NCI-H446 treated with DMSO at 0.1 percent for 48 hours (cell line): ENCODE measurements around the gene SCGB1A1.
"Not testable (repeated sequence)": the region's sequence is repeated elsewhere in the genome, so short reads cannot be mapped to it uniquely, and the experiment has no call there.

Experiments
- DNase-seq: peaks from one replicate; lab custom pipeline; 2025; lab: John Stamatoyannopoulos, UW

Gene SCGB1A1

GRCh38 chr11:62418733-62419132 lies at the start of gene SCGB1A1:
Gene SCGB1A1, plus strand, starts transcription at chr11:62419033. Its CDS starts 63 bp downstream, at chr11:62419096.
- DNase-seq = no peak

GRCh38 chr11:62370743-62371440 lies 47.9 kb upstream of the SCGB1A1 start:
- no peak for DNase-seq

- no peak for DNase-seq
These were observed 46.0 kb upstream of the SCGB1A1 start for GRCh38 chr11:62372871-62373270.

GRCh38 chr11:62373464-62374119 lies 45.2 kb upstream of the SCGB1A1 start:
- DNase-seq = no peak

GRCh38 chr11:62374801-62375200 lies 44.0 kb upstream of the SCGB1A1 start:
- no peak for DNase-seq

- not testable (repeated sequence) for DNase-seq
These were observed 40.3 kb upstream of the SCGB1A1 start for GRCh38 chr11:62378459-62379063.

DNA sequence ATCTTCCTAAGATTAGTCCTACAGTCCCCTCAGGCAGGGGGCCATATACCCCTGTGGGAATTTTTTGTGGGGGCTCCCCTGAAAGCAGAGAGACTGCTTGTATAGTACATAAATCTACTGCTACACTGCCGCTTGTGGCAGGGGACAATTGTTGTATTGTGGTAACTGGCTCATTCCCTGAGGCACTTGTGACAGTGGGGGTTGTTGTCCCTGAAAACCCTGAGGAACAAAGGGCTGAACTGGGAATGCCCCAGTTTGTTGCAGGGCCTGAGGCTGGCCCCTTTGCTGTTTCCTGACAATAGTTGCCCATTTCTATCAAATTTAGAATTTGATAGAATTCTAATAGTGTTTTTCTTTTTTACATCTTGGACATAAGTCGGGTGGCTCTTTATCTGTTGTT lies 39.2 kb upstream of the SCGB1A1 start:
- DNase-seq = not testable (repeated sequence)

DNA sequence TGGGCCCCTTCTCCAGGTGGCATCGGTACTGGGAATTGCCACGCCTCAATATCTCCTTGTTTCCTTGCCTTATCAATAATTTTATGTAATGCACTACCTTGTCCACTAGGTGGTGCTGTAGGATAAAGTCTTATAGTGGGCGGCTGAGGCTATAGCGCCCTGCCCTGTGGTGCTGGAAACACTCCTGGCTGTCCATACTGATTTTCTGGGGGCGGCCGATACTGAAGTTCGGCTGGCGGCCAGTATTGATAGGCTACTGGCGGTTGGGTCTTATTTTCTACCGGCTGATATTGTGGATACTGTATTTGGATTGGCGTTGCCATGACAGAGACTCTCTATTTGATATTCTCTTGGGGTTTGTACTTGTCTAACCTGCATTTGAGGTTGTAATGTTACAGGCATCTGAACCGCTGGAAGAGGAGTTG lies 38.0 kb upstream of the SCGB1A1 start:
- DNase-seq = peak; percentile 24

DNA sequence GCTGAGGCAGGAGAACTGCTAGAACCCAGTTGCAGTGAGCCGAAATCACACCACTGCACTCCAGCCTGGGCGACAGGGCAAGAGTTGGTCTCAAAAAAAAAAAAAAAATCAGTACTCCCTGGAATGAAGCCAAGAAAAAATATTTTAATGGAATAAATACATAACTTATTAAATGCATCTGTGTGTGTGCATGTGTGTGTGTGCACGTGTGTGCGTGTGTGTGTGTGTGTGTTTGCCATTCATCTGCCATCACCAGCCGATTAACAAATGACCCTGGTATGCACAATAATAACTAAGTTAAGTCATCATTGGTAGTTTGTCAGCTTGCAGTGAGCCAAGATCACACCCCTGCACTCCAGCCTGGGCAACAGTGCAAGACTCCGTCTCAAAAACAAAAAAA lies 35.0 kb upstream of the SCGB1A1 start:
- DNase-seq = no peak

DNA sequence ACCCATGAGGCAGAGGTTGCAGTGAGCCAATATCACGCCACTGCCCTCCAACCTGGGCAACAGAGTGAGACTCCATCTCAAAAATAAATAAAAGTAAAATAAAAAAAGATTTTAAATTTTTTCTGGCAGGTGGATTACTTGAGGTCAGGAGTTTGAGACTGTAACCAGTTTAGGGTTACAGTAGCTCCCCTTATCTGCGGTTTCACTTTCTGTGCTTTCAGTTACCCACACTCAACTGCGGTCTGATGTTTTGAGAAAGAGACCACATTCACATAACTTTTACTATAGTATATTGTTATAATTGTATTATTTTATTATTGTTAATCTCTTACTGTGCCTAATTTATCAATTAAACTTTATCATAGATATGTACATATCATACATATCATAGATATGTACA lies 32.8 kb upstream of the SCGB1A1 start:
- DNase-seq = not testable (repeated sequence)

DNA sequence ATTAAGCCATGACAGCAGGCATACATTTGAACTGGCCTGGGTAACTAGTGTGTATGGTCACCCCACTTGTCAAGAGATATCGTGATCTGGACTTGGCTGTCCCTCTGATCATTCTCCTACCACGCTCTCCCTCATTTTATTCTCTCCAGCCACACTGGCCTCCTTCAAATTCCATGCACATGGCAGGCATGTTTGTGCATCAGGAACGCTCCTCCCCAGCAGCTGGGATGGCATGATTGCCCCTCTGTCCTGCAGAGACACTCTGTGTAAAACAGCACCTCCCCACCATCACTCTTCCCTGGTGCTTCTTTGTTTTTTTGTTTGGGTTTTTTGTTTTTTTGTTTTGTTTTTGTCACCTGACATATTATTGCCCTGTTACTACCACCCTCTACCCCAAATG lies 31.5 kb upstream of the SCGB1A1 start:
- DNase-seq = no peak

- DNase-seq = no peak
These were observed 29.8 kb upstream of the SCGB1A1 start for GRCh38 chr11:62388999-62389398.

DNA sequence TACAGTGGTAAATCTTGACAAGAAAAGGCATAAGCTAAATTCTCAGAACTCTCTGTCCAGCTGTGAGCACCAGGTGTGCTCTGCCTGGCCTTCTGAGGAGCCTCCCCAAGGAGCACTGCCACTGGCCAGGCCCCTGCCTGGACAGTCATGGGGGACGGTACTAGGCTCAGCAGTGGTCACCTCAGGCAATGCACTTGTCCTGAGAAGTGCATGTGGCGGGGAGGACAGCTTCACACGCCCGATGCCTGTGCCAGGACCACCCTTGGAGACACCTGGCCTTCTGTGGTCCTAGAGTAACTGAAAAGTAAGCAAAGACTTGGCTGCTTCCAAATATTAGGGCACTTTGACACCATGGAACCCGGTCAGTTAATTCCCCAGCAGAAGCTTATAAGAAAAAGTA lies 28.6 kb upstream of the SCGB1A1 start:
- no peak for DNase-seq

- no peak for DNase-seq
These were observed 28.1 kb upstream of the SCGB1A1 start for GRCh38 chr11:62390722-62391121.

DNA sequence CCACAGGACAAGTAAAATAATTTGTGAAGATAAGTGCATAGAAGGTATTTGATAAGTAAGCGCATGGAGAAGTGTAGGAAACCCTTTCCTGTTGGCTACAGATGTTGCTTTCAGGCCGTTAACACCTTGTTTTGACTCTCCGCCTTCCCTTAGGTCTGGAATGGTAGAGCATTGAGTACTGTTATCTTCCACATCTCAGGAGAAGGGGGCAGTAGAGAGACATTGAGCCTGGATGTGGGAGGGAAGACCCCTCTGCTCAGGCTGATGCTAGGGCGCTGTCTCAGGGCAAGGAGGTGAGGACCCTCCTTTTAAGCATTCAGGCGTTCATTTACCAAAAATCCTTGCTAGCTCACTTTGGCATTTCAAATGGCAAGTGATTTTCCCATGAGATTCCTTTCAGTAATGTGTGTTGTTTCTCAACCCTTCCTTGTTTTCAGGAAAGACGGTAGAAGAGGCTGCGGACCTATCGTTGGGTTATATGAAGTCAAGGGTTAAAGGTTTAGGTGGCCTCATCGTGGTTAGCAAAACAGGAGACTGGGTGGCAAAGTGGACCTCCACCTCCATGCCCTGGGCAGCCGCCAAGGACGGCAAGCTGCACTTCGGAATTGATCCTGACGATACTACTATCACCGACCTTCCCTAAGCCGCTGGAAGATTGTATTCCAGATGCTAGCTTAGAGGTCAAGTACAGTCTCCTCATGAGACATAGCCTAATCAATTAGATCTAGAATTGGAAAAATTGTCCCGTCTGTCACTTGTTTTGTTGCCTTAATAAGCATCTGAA lies 27.0 kb upstream of the SCGB1A1 start:
- no peak for DNase-seq

DNA sequence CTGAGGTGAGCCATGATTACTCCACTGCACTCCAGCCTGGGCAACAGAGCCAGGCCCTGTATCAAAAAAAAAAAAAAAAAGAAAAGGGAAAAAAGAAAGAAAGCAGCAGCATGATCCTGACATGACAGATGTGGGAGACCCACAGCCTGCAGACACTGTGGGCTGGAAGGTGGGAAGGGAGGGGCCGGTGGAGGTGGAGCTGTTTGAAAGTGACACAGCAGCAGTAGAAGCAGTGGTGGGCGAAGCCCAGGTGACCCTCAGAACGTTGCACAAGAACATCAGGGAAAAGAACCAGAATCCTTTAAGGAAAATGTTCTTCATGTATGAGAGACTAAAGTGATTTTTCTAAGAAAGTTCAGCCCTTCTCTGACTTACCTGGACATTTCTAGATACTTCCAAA lies 26.3 kb upstream of the SCGB1A1 start:
- DNase-seq = no peak

DNA sequence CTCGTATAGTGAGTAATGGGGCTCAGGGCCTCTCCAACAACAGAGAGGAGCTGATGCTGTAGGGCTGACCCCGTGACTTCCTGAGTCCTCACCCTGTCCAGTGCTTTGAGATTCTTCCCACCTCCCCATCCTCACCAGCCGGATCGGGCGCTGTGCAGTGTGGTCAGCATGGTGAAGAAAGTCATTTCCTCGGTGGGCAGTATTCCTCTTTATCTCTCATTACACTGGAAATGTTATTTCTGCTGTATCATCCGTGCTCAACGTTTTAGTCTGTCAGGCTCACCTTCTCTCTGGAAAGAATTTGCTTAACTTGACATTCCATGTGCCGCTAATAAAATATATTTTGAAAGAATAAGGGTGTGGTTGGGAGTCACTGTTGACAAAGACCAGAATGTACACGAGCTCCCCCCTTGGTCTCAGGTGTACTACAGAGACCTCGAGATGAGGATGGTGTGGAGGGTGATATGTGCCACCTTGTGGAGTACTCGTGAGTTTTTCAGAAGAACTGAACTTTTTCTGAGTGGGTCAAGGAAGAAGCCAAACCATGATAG lies 25.7 kb upstream of the SCGB1A1 start:
- DNase-seq = no peak

DNA sequence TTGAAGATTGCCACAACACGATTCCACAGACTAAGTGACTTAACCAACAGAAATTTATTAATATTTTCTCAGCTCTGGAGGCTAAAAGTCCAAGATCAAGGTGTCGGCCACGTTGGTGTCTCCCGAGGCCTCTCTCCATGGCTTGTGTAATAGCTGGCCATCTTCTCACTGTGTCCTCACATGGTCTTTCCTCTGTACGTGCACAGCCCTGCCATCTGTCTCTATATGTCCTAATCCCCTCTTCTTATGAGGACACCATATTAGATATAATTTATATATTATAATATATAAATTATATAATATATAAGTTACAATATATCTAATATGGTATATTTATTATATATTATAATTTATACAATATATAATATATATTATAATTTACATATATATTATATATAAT lies 25.1 kb upstream of the SCGB1A1 start:
- no peak for DNase-seq

- peak; percentile 74 for DNase-seq
These were observed 23.9 kb upstream of the SCGB1A1 start for GRCh38 chr11:62394825-62395538.

- DNase-seq = no peak
These were observed 22.8 kb upstream of the SCGB1A1 start for GRCh38 chr11:62395885-62396551.
